Naive thymus-derived CD4-positive, alpha-beta T cell (primary cell): ENCODE data around the gene ZNF160. TPM values are rescaled to one million over a fixed set of nuclear protein-coding genes. Genes with fewer than 3 reads are reported as not detected.
"Not testable (repeated sequence)": the region's sequence is repeated elsewhere in the genome, so short reads cannot be mapped to it uniquely, and the experiment has no call there.

Experiments
- ATAC-seq: fragments of 150-1000 bp; cut with Tn5 transposase; 2 replicates; pipeline ENCODE4 v1.10.0; 2021; ENCODE audit warnings: mild to moderate bottlenecking, moderate library complexity
- CTCF ChIA-PET: fragments of 350-600 bp; sonication (Branson Sonifier 250); formaldehyde crosslinking; loops from one replicate; lab custom pipeline; 2021; ENCODE audit warnings: antibody characterized with exemption; lab: Charles Lee
- POLR2A ChIA-PET: fragments of 350-600 bp; sonication (Branson Sonifier 250); formaldehyde crosslinking; loops from one replicate; lab custom pipeline; 2021; ENCODE audit warnings: antibody characterized with exemption, inconsistent platforms; lab: Charles Lee
- DNase-seq, 9 donors: peaks; one replicate each; pipeline versions ENCODE4 v3.0.0 to v3.0.0-alpha.2; 2020 to 2022; ENCODE audit warnings: mixed read lengths in 1 of 9
- H3K27ac ChIP-seq: one replicate; pipeline ENCODE4 v1.7.0; 2013; ENCODE audit warnings: mild to moderate bottlenecking, low read depth, low read length, moderate library complexity
- H3K27me3 ChIP-seq, 2 donors: one replicate each; pipeline ENCODE4 v1.7.0; 2013; ENCODE audit warnings: low read length in 2 of 2, mild to moderate bottlenecking in 2 of 2, moderate library complexity in 2 of 2; ENCODE audit not compliant: control insufficient read depth in 2 of 2, insufficient read depth in 2 of 2
- H3K36me3 ChIP-seq, 3 experiments: 1 replicate in 2 of 3; 2 replicates in 1 of 3; pipeline ENCODE4 v1.7.0; 2013; ENCODE audit warnings: low read length in 3 of 3, mild to moderate bottlenecking in 3 of 3, moderate library complexity in 1 of 3; ENCODE audit not compliant: insufficient read depth in 3 of 3, control insufficient read depth in 2 of 3
- H3K4me1 ChIP-seq, 2 donors: one replicate each; pipeline ENCODE4 v1.7.0; 2013; ENCODE audit warnings: low read length in 2 of 2, mild to moderate bottlenecking in 2 of 2, moderate library complexity in 1 of 2; ENCODE audit not compliant: control insufficient read depth in 2 of 2, insufficient read depth in 2 of 2
- H3K4me3 ChIP-seq: 2 replicates; pipeline ENCODE4 v1.7.0; 2013; ENCODE audit warnings: mild to moderate bottlenecking, low read length
- H3K9me3 ChIP-seq, 3 experiments: 1 replicate in 2 of 3; 2 replicates in 1 of 3; pipeline ENCODE4 v1.7.0; 2013; ENCODE audit warnings: low read length in 3 of 3; ENCODE audit not compliant: control insufficient read depth in 2 of 3
- H3K27ac Mint-ChIP-seq, 9 donors: one replicate each; pipeline ENCODE4 v1.8.0; 2020 to 2022; ENCODE audit warnings: mixed read lengths in 9 of 9, mild to moderate bottlenecking in 8 of 9, moderate library complexity in 5 of 9, inconsistent platforms in 2 of 9
- H3K27me3 Mint-ChIP-seq, 5 donors: one replicate each; pipeline ENCODE4 v1.8.0; 2021 to 2022; ENCODE audit warnings: mixed read lengths in 5 of 5, mild to moderate bottlenecking in 1 of 5
- H3K36me3 Mint-ChIP-seq, 5 donors: one replicate each; pipeline ENCODE4 v1.8.0; 2020 to 2022; ENCODE audit warnings: mixed read lengths in 5 of 5, mild to moderate bottlenecking in 3 of 5, inconsistent platforms in 1 of 5
- H3K4me1 Mint-ChIP-seq, 7 donors: one replicate each; pipeline ENCODE4 v1.8.0; 2020 to 2022; ENCODE audit warnings: mixed read lengths in 7 of 7, mild to moderate bottlenecking in 3 of 7, inconsistent platforms in 1 of 7
- H3K4me3 Mint-ChIP-seq, 10 donors: one replicate each; pipeline ENCODE4 v1.8.0; 2020 to 2022; ENCODE audit warnings: mild to moderate bottlenecking in 10 of 10, mixed read lengths in 10 of 10, moderate library complexity in 6 of 10, inconsistent platforms in 2 of 10
- H3K9me3 Mint-ChIP-seq, 11 donors: one replicate each; pipeline ENCODE4 v1.8.0; 2020 to 2022; ENCODE audit warnings: mixed read lengths in 11 of 11, mild to moderate bottlenecking in 4 of 11, inconsistent platforms in 1 of 11, moderate library complexity in 1 of 11
- intact Hi-C, 2 donors: fragments of 100-400 bp; cut with micrococcal nuclease; formaldehyde crosslinking; loops; one replicate each; pipeline ENCODE4 v1.15.1; 2023
- polyA plus RNA-seq, 2 donors: library from polyadenylated mRNA; unstranded; fragments of 300-500 nt; fragmentation: Illumina TruSeq; gene quantifications; one replicate each; pipeline ENCODE4 v1.2.3, GENCODE V29; 2021
- total RNA-seq, 6 experiments: library from RNA in 5 of 6; stranded (reverse) in 5 of 6; gene quantifications; 1 replicate in 5 of 6; 2 replicates in 1 of 6; pipeline ENCODE4 v1.2.3 and lab custom pipeline; 2021 to 2026

The ZNF160 gene
- total and polyA plus RNA-seq, 7 experiments from 2014 or later = 24.2 to 75.3 (median 40.9) TPM

- H3K27ac ChIP-seq = no peak overlapping the region
- DNase-seq (no peak), ATAC-seq (no peak)
- no peaks in the 10 kb centered on the region for H3K27me3 ChIP-seq
- intact Hi-C loops = no loop called here
- Mint-ChIP-seq H3K27ac (no peak overlapping the region), H3K4me1 (no peaks in the 10 kb centered on the region), H3K36me3 (peaks cover 21 to 32% (median 26%) of the 10 kb centered on the region in 5 donors), H3K4me3 (no peak overlapping the region), H3K9me3 (peaks cover 16 to 73% (median 46%) of the 10 kb centered on the region in 11 donors), H3K27me3 (peaks cover 0 to 17% (median 2%) of the 10 kb centered on the region in 5 donors)
- no peaks in the 10 kb centered on the region for H3K4me1 ChIP-seq
- ChIA-PET CTCF (no interaction called here), POLR2A (no interaction called here)
- H3K36me3 ChIP-seq = peaks cover 0 to 11% (median 4%) of the 10 kb centered on the region in 3 experiments
- peaks cover 0 to 19% (median 18%) of the 10 kb centered on the region in 3 experiments for H3K9me3 ChIP-seq
- H3K4me3 ChIP-seq = no peak overlapping the region
These were observed 6.3 kb upstream of the ZNF160 start for GRCh38 chr19:53109527-53109926.

- peaks cover 22 to 43% (median 34%) of the 10 kb centered on the region in 7 donors for H3K4me1 Mint-ChIP-seq
- peaks cover 13 to 15% of the 10 kb centered on the region in 2 donors for H3K4me1 ChIP-seq
- H3K27me3 Mint-ChIP-seq = no peaks in the 10 kb centered on the region
- peaks cover 0 to 5% (median 0%) of the 10 kb centered on the region in 3 experiments for H3K9me3 ChIP-seq
- peak overlapping the region; percentile 79 to 98 (median 94) for H3K27ac Mint-ChIP-seq
- H3K4me3 Mint-ChIP-seq = peak overlapping the region; percentile 85 to 97 (median 88)
- intact Hi-C loops = loop anchor here (1.0 to 5.0 kb wide), 33 partner anchors 30 to 1345 kb away; partner anchors contain the start of genes ZNF320 (in 2 of the 2), ZNF611 (in 2 of the 2), ZNF677 (in 2 of the 2) and ZNF765 (in 2 of the 2)
- H3K9me3 Mint-ChIP-seq = peaks cover 0 to 56% (median 16%) of the 10 kb centered on the region in 11 donors
- ChIA-PET CTCF (no interaction called here), POLR2A (interaction anchor here (0.6 to 1.0 kb wide), 2 partner anchors 56 to 1979 kb away, joined by 3 read pairs; partner anchors contain the start of gene ZNF347)
- peak; percentile 10 to 48 (median 29) for DNase-seq
- no peaks in the 10 kb centered on the region for H3K27me3 ChIP-seq
- peak overlapping the region; percentile 89 for H3K27ac ChIP-seq
- H3K36me3 Mint-ChIP-seq = peaks cover 12 to 43% (median 37%) of the 10 kb centered on the region in 5 donors
- peak overlapping the region; percentile 99 for H3K4me3 ChIP-seq
- peaks cover 0 to 18% (median 0%) of the 10 kb centered on the region in 3 experiments for H3K36me3 ChIP-seq
- no peak for ATAC-seq
These were observed 427 bp downstream of the ZNF160 start for GRCh38 chr19:53102756-53103233.

GRCh38 chr19:53102206-53102755, 941 bp downstream of the ZNF160 start:
- H3K9me3 ChIP-seq = peaks cover 0 to 5% (median 0%) of the 10 kb centered on the region in 3 experiments
- intact Hi-C loops = loop anchor here (2.0 to 5.0 kb wide), 13 partner anchors 31 to 1345 kb away; partner anchors contain the start of genes LENG8 (in 1 of the 2), ZNF415 (in 1 of the 2), ZNF468 (in 1 of the 2) and ZNF525 (in 1 of the 2)
- peak overlapping the region; percentile 85 to 97 (median 88) for H3K4me3 Mint-ChIP-seq
- H3K36me3 ChIP-seq = peaks cover 0 to 23% (median 0%) of the 10 kb centered on the region in 3 experiments
- H3K27me3 Mint-ChIP-seq = no peaks in the 10 kb centered on the region
- no peak for DNase-seq
- H3K27ac ChIP-seq = peak overlapping the region; percentile 89
- POLR2A ChIA-PET = interaction anchor here (0.6 to 1.2 kb wide), 5 partner anchors 19 to 1978 kb away, joined by 3 to 4 read pairs (median 3); partner anchors contain the start of genes ZNF320 and ZNF347
- no peaks in the 10 kb centered on the region for H3K27me3 ChIP-seq
- no peak for ATAC-seq
- CTCF ChIA-PET = no interaction called here
- H3K4me1 ChIP-seq = peaks cover 13 to 15% of the 10 kb centered on the region in 2 donors
- peaks cover 0 to 56% (median 13%) of the 10 kb centered on the region in 11 donors for H3K9me3 Mint-ChIP-seq
- H3K4me3 ChIP-seq = peak overlapping the region; percentile 99
- H3K4me1 Mint-ChIP-seq = peaks cover 26 to 48% (median 36%) of the 10 kb centered on the region in 7 donors
- H3K27ac Mint-ChIP-seq = peak overlapping the region; percentile 79 to 97 (median 93)
- H3K36me3 Mint-ChIP-seq = peaks cover 17 to 48% (median 42%) of the 10 kb centered on the region in 5 donors

- H3K36me3 Mint-ChIP-seq = peaks cover 18 to 52% (median 45%) of the 10 kb centered on the region in 5 donors
- peak overlapping the region; percentile 85 to 97 (median 88) for H3K4me3 Mint-ChIP-seq
- CTCF ChIA-PET = no interaction called here
- peaks cover 29 to 51% (median 38%) of the 10 kb centered on the region in 7 donors for H3K4me1 Mint-ChIP-seq
- H3K27me3 Mint-ChIP-seq = no peaks in the 10 kb centered on the region
- no peak for ATAC-seq
- peaks cover 13 to 15% of the 10 kb centered on the region in 2 donors for H3K4me1 ChIP-seq
- intact Hi-C loops = loop anchor here (5.0 kb wide), 5 partner anchors 266 to 1346 kb away; partner anchors contain the start of genes LENG8 (in 1 of the 2), ZNF525 (in 1 of the 2), ZNF765 (in 1 of the 2) and ZNF83 (in 1 of the 2)
- no peak overlapping the region for H3K27ac ChIP-seq
- H3K27ac Mint-ChIP-seq = peak overlapping the region in 8 of 9 donors; percentile 79 to 97 (median 94)
- no peaks in the 10 kb centered on the region for H3K9me3 ChIP-seq
- H3K27me3 ChIP-seq = no peaks in the 10 kb centered on the region
- no peak overlapping the region for H3K4me3 ChIP-seq
- POLR2A ChIA-PET = interaction anchor here (0.6 to 1.2 kb wide), 8 partner anchors 11 to 1059 kb away, joined by 3 to 4 read pairs (median 3); partner anchors contain the start of genes ZNF320, ZNF347 and ZNF528
- H3K36me3 ChIP-seq = peaks cover 0 to 23% (median 0%) of the 10 kb centered on the region in 3 experiments
- peaks cover 0 to 52% (median 12%) of the 10 kb centered on the region in 11 donors for H3K9me3 Mint-ChIP-seq
- peak in 2 of 9 donors; percentile 5 to 7 for DNase-seq
These were observed 1.7 kb downstream of the ZNF160 start for GRCh38 chr19:53101518-53101917.

- CTCF ChIA-PET, H3K27me3 ChIP-seq, intact Hi-C loops, ATAC-seq, H3K27ac ChIP-seq, H3K9me3 ChIP-seq, H3K4me3 ChIP-seq, DNase-seq, H3K27me3 Mint-ChIP-seq: not testable (repeated sequence)
- peaks cover 30 to 53% (median 40%) of the 10 kb centered on the region in 7 donors for H3K4me1 Mint-ChIP-seq
- POLR2A ChIA-PET = interaction anchor here (0.5 kb wide), 1 partner anchor 27 kb away, joined by 3 read pairs; no protein-coding TSS in a partner anchor
- H3K27ac Mint-ChIP-seq = peak overlapping the region in 1 of 9 donors; percentile 62
- H3K4me3 Mint-ChIP-seq = peak overlapping the region in 1 of 10 donors; percentile 57
- H3K36me3 ChIP-seq = peaks cover 0 to 30% (median 0%) of the 10 kb centered on the region in 3 experiments
- peaks cover 25 to 77% (median 64%) of the 10 kb centered on the region in 5 donors for H3K36me3 Mint-ChIP-seq
- peaks cover 13 to 15% of the 10 kb centered on the region in 2 donors for H3K4me1 ChIP-seq
- H3K9me3 Mint-ChIP-seq = peaks cover 0 to 72% (median 13%) of the 10 kb centered on the region in 11 donors
These were observed 4.7 kb downstream of the ZNF160 start for GRCh38 chr19:53098570-53098969.

GRCh38 chr19:53096982-53097690, 6.1 kb downstream of the ZNF160 start:
- ATAC-seq, H3K4me3 ChIP-seq, intact Hi-C loops, H3K9me3 ChIP-seq, H3K27me3 Mint-ChIP-seq, H3K27ac Mint-ChIP-seq, H3K27ac ChIP-seq, H3K27me3 ChIP-seq, POLR2A ChIA-PET, CTCF ChIA-PET, DNase-seq, H3K4me1 ChIP-seq: not testable (repeated sequence)
- H3K4me3 Mint-ChIP-seq = peak overlapping the region in 1 of 10 donors; percentile 18
- peaks cover 0 to 37% (median 0%) of the 10 kb centered on the region in 3 experiments for H3K36me3 ChIP-seq
- H3K9me3 Mint-ChIP-seq = peaks cover 0 to 78% (median 13%) of the 10 kb centered on the region in 11 donors
- peaks cover 27 to 86% (median 72%) of the 10 kb centered on the region in 5 donors for H3K36me3 Mint-ChIP-seq
- H3K4me1 Mint-ChIP-seq = peaks cover 23 to 47% (median 35%) of the 10 kb centered on the region in 7 donors
